ENCODE results near the gene PRIM2. TPM values are rescaled to one million over a fixed set of nuclear protein-coding genes. Genes with fewer than 3 reads are reported as not detected.
"Not testable (repeated sequence)": the region's sequence is repeated elsewhere in the genome, so short reads cannot be mapped to it uniquely, and the experiment has no call there.

The PRIM2 gene
- total RNA-seq, 4 donors from 2014 or later: 8.5 to 14.6 (median 11.0) TPM

- H3K4me1 ChIP-seq: no peaks in the 10 kb centered on the region
- H3K9me3 ChIP-seq: no peaks in the 10 kb centered on the region
- DNase-seq (ENCODE audit: low spot score in 2 of 2): no peak
- H3K27me3 ChIP-seq: no peaks in the 10 kb centered on the region
- 51% methylated on average over 2 of the region's 2 CpGs for WGBS
- H3K4me3 ChIP-seq: no peak overlapping the region
- peak overlapping the region; percentile 46 for H3K27ac ChIP-seq
- TF ChIP-seq POLR2A (IDR thresholded peaks at IDR 0.05) (no peak), EP300 (IDR thresholded peaks at IDR 0.05) (no peak), POLR2AphosphoS5 (IDR thresholded peaks at IDR 0.05) (no peak)
- TF ChIP-seq, protein P1, sequence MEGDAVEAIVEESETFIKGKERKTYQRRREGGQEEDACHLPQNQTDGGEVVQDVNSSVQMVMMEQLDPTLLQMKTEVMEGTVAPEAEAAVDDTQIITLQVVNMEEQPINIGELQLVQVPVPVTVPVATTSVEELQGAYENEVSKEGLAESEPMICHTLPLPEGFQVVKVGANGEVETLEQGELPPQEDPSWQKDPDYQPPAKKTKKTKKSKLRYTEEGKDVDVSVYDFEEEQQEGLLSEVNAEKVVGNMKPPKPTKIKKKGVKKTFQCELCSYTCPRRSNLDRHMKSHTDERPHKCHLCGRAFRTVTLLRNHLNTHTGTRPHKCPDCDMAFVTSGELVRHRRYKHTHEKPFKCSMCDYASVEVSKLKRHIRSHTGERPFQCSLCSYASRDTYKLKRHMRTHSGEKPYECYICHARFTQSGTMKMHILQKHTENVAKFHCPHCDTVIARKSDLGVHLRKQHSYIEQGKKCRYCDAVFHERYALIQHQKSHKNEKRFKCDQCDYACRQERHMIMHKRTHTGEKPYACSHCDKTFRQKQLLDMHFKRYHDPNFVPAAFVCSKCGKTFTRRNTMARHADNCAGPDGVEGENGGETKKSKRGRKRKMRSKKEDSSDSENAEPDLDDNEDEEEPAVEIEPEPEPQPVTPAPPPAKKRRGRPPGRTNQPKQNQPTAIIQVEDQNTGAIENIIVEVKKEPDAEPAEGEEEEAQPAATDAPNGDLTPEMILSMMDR (IDR thresholded peaks at IDR 0.05): no peak
- no peaks in the 10 kb centered on the region for H3K36me3 ChIP-seq
Measured at GRCh38 chr6:57305761-57306160, 11.7 kb upstream of the PRIM2 start.

DNA sequence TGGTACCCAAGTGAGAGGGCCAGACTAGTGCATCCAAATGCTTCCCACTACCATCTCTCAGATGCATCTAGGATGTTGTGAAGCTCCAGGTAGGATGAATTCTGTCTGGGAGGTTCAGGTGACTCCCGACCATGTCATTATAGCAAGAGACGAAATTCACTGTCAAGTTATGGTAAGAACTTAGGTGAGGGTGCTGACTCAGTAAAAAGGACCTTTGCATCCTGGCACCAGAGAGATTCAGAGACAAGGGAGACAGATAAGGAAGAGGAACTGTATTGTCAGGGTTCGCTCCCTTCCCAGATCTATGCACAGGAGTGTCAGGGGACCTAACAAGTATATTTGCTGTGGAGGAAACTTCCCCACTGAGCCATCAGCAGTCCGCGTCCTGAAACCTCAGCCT is 11.2 kb upstream of the PRIM2 start:
- no peaks in the 10 kb centered on the region for H3K9me3 ChIP-seq
- H3K36me3 ChIP-seq: no peaks in the 10 kb centered on the region
- DNase-seq (ENCODE audit: low spot score in 2 of 2): no peak
- TF ChIP-seq POLR2AphosphoS5 (IDR thresholded peaks at IDR 0.05) (no peak), EP300 (IDR thresholded peaks at IDR 0.05) (no peak), POLR2A (IDR thresholded peaks at IDR 0.05) (no peak)
- TF ChIP-seq, protein P1 (IDR thresholded peaks at IDR 0.05): no peak
- 66% methylated on average over 5 of the region's 5 CpGs for WGBS
- H3K4me1 ChIP-seq: no peaks in the 10 kb centered on the region
- no peaks in the 10 kb centered on the region for H3K27me3 ChIP-seq
- no peak overlapping the region for H3K4me3 ChIP-seq
- H3K27ac ChIP-seq: no peak overlapping the region

- no peaks in the 10 kb centered on the region for H3K36me3 ChIP-seq
- 89% methylated on average over 1 of the region's 1 CpG for WGBS
- H3K4me3 ChIP-seq: no peak overlapping the region
- H3K4me1 ChIP-seq: no peaks in the 10 kb centered on the region
- DNase-seq (ENCODE audit: low spot score in 2 of 2): no peak
- no peak for TF ChIP-seq POLR2AphosphoS5 (IDR thresholded peaks at IDR 0.05)
- no peak for TF ChIP-seq POLR2A (IDR thresholded peaks at IDR 0.05)
- H3K27ac ChIP-seq: no peak overlapping the region
- H3K9me3 ChIP-seq: no peaks in the 10 kb centered on the region
- no peaks in the 10 kb centered on the region for H3K27me3 ChIP-seq
Measured at GRCh38 chr6:57307850-57308249, 9.6 kb upstream of the PRIM2 start.

DNA sequence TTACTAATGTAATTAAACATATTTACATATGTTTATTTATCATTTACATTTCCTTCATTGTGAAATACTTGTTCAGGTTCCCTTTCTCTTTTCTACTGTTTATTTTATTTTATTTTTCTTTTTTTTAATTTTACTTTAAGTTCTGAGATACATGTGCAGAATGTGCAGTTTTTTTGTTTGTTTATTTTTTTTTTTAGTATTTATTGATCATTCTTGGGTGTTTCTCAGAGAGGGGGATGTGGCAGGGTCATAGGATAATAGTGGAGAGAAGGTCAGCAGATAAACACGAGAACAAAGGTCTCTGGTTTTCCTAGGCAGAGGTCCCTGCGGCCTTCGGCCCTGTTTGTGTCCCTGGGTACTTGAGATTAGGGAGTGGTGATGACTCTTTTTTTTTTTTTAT is 8.7 kb upstream of the PRIM2 start:
- not testable (repeated sequence) for H3K4me3 ChIP-seq; DNase-seq (ENCODE audit: low spot score in 2 of 2); H3K36me3 ChIP-seq; H3K4me1 ChIP-seq; H3K9me3 ChIP-seq; H3K27me3 ChIP-seq; H3K27ac ChIP-seq
- WGBS: 97% methylated on average over 3 of the region's 3 CpGs

GRCh38 chr6:57310095-57310816 is 7.2 kb upstream of the PRIM2 start:
- H3K4me3 ChIP-seq; DNase-seq (ENCODE audit: low spot score in 2 of 2); H3K36me3 ChIP-seq; H3K27ac ChIP-seq; H3K27me3 ChIP-seq; H3K9me3 ChIP-seq: not testable (repeated sequence)
- H3K4me1 ChIP-seq: peaks cover 10% of the 10 kb centered on the region
- WGBS: 95% methylated on average over 16 of the region's 21 CpGs

GRCh38 chr6:57310817-57311157 is 6.6 kb upstream of the PRIM2 start:
- Histone ChIP-seq H3K27me3 (no peaks in the 10 kb centered on the region), H3K36me3 (no peaks in the 10 kb centered on the region), H3K4me1 (peaks cover 10% of the 10 kb centered on the region), H3K9me3 (no peaks in the 10 kb centered on the region), H3K4me3 (no peak overlapping the region), H3K27ac (no peak overlapping the region)
- WGBS: 96% methylated on average over 4 of the region's 24 CpGs
- DNase-seq (ENCODE audit: low spot score in 2 of 2): no peak
- TF ChIP-seq POLR2AphosphoS5 (IDR thresholded peaks at IDR 0.05) (no peak), POLR2A (IDR thresholded peaks at IDR 0.05) (no peak), EP300 (IDR thresholded peaks at IDR 0.05) (no peak)
- TF ChIP-seq, protein P1 (IDR thresholded peaks at IDR 0.05): no peak

DNA sequence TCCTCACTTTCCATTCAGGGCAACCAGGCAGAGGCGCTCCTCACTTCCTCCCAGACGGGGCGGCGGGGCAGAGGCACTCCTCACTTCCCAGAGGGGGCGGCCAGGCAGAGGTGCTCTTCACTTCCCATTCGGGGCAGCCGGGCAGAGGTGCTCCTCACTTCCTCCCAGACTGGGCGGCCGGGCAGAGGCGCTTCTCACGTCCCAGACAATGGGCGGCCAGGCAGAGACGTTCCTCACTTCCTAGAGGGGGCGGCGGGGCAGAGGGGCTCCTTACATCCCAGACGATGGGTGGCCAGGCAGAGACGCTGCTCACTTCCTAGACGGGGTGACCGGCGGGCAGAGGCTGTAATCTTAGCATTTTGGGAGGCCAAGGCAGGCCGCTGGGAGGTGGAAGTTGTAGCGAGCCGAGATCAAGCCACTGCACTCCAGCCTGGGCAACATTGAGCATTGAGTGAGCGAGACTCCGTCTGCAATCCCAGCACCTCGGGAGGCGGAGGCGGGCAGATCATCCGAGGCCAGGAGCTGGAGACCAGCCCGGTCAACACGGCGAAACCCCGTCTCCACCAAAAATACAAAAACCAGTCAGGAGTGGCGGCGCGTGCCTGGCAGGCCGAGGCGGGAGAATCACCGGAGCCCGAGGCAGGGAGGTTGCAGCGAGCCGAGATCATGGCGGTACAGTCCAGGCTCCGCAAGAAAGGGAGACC is 6.0 kb upstream of the PRIM2 start:
- not testable (repeated sequence) for H3K4me3 ChIP-seq; H3K9me3 ChIP-seq; H3K27me3 ChIP-seq; DNase-seq (ENCODE audit: low spot score in 2 of 2); H3K27ac ChIP-seq; H3K36me3 ChIP-seq
- 94% methylated on average over 40 of the region's 44 CpGs for WGBS
- peaks cover 14% of the 10 kb centered on the region for H3K4me1 ChIP-seq
